BLaER1 (cell line): ENCODE measurements around the gene HLA-F.
A peak's percentile ranks its signal among the peaks of the same experiment; 100 is the strongest.

ENCODE experiments used
- H3K27ac ChIP-seq: shearing (Covaris generic); formaldehyde crosslinking; 2 replicates; pipeline ENCODE4 v1.8.1; 2022
- H3K27me3 ChIP-seq: shearing (Covaris generic); formaldehyde crosslinking; 2 replicates; pipeline ENCODE4 v1.8.1; 2022
- H3K36me3 ChIP-seq: shearing (Covaris generic); formaldehyde crosslinking; 2 replicates; pipeline ENCODE4 v1.8.1; 2022
- H3K4me1 ChIP-seq: shearing (Covaris generic); formaldehyde crosslinking; 2 replicates; pipeline ENCODE4 v1.8.1; 2022
- H3K4me2 ChIP-seq: shearing (Covaris generic); formaldehyde crosslinking; 2 replicates; pipeline ENCODE4 v1.8.1; 2022
- H3K4me3 ChIP-seq: shearing (Covaris generic); formaldehyde crosslinking; 2 replicates; pipeline ENCODE4 v1.8.1; 2022
- H3K9ac ChIP-seq: shearing (Covaris generic); formaldehyde crosslinking; 2 replicates; pipeline ENCODE4 v1.8.1; 2022
- H3K9me3 ChIP-seq: shearing (Covaris generic); formaldehyde crosslinking; 2 replicates; pipeline ENCODE4 v1.8.1; 2022
- H4K20me1 ChIP-seq: shearing (Covaris generic); formaldehyde crosslinking; 2 replicates; pipeline ENCODE4 v1.8.1; 2022
- Cebpa-rat ChIP-seq: shearing (Covaris generic); IDR thresholded peaks from 2 replicates; pipeline ENCODE4 v1.8.1; 2022

The HLA-F gene

DNA sequence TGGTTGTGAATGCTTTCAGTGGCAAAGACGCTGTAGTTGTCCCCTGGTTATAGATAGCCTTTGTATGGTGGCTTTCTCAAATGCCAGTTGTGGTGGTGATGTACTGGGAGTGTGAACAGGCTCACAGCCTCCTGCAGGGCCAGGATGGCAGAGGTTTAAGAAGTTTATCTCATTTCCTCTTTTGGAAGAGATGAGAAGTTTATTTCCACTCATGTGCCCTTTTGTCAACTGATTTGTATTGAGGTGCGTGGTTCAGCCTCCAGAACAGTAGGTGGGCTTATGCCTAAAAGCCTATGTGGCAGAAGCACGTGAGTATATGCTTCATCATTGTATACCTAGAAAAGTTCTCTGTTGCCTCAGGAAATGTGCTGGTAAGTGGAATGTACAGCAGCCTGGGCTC lies 28.6 kb upstream of the HLA-F start:
- Histone ChIP-seq H3K9ac (no peak overlapping the region), H3K27me3 (no peaks in the 10 kb centered on the region), H3K4me3 (no peak overlapping the region), H3K36me3 (no peaks in the 10 kb centered on the region), H3K9me3 (peaks cover 13% of the 10 kb centered on the region), H3K4me1 (no peaks in the 10 kb centered on the region), H3K27ac (no peak overlapping the region), H3K4me2 (no peak overlapping the region), H4K20me1 (no peaks in the 10 kb centered on the region)
- no peak for TF ChIP-seq Cebpa-rat

DNA sequence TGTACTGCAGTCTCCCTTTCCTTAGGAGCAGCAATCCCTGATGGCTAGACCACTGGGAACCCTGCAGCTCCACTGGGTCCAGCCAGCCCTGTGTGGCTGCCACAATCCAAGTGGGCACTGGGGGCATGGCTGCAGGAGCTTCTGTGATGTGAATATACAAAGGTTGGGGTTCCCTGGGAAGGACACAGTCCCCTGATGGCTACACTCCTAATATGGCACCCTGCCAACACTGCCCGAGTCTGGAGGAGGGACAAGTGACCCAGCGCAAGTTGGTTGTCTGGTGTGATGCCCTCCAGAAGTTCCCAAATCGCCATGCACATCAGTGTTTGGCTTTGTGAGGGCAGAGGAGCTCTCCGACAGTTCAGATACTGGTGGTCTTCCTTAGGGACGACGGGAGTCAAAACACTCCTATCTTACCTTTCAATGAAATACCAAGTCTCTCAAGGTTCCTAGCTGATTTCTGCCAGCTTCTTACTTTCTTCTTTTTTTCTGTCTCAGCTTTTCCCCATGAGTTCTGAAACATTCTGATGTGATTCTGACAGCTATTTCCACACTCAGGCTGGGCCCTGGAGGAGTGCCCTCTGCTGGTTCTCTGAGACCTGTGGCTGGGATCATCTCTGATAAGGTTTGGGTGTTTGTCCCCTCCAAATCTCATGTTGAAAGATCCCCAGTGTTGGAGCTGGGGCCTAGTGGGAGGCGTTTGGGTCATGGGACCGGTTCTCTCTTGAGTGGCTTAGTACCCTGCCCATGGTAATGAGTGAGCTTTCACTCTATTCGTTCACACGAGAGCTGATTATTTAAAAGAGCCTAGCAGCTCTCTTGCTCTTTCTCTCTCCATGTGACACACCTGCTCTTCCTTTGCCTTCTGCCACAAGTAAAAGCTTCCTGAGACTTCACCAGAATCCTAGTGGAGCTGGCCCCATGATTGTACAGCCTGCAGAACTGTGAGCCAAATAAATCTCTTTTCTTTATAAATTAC lies 26.8 kb upstream of the HLA-F start:
- no peak for TF ChIP-seq Cebpa-rat
- Histone ChIP-seq H3K4me1 (no peaks in the 10 kb centered on the region), H3K27ac (no peak overlapping the region), H3K27me3 (no peaks in the 10 kb centered on the region), H3K9ac (no peak overlapping the region), H4K20me1 (no peaks in the 10 kb centered on the region), H3K4me3 (no peak overlapping the region), H3K4me2 (no peak overlapping the region), H3K36me3 (no peaks in the 10 kb centered on the region), H3K9me3 (peaks cover 13% of the 10 kb centered on the region)

DNA sequence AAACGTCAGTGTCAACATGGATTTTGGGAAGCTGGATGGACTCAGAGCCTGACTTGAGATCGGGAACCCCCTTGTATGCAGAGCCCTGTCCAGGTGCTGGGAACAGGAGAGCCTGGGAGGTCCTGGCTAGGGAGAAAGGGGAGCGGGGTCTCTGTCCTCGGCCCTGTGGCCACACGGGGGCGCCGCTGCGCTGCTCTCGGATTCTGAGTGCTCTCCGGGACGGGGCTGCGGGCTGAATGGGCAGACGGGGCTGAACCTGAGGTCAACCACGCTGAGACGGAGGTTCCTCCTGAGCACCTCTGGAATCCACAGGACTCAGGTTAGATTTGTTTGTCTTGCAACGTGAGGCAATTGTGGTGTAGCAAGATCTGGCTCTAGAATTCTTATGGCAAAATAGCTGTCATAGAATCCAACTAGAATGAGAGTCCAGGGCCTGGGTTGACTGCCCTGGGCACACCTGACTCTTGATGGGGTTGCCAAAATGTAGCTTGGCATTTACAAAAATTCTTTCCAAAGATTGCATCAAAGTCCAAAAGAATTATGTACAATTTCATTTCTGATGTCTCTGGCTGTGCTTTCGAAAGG lies 20.6 kb upstream of the HLA-F start:
- H4K20me1 ChIP-seq, result no peaks in the 10 kb centered on the region
- no peaks in the 10 kb centered on the region for H3K27me3 ChIP-seq
- H3K27ac ChIP-seq, result no peak overlapping the region
- no peak for TF ChIP-seq Cebpa-rat
- no peak overlapping the region for H3K4me3 ChIP-seq
- no peak overlapping the region for H3K9ac ChIP-seq
- no peaks in the 10 kb centered on the region for H3K36me3 ChIP-seq
- H3K4me2 ChIP-seq, result no peak overlapping the region
- no peaks in the 10 kb centered on the region for H3K4me1 ChIP-seq
- H3K9me3 ChIP-seq, result no peaks in the 10 kb centered on the region

DNA sequence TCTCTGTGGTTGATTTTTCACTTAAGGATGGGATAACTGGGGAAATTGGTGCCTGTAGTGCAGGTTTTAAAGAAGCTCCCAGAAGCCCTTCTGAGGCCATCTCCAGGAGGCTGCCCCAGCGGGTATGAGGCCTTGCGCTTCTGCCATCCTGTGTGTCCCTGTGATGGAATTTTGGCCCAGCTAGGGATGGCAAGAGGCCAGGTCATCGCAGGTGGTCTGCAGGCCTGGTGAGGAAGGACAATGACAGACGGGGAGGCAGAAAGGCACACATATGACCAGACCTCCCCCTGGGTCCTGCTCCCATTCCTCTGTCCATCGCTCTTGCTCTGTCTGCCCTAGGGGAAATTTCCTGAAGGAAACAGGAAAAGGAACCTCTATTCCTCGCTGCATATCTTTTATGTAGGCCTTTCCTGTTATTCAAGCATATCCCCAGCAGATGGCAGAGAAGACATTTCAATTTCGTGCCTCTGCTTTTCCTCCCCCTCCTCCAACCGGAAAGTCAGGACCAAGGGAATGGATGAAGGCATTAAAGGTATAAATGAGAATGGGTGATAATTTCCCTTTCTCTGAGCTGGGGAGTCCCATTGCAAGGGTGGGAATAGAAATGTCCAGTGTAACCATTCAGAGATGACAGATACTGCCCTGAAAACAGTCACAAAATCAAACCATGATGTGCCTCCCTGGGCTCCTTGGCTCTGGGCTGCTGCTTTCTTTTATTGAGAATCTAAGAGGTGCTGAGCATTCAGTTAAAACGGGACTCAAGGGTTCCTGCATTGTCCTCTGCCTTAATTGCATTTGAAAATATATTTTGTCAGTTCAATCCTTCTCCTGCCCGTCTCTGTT lies 17.6 kb upstream of the HLA-F start:
- Histone ChIP-seq H3K9me3 (no peaks in the 10 kb centered on the region), H3K27ac (no peak overlapping the region), H3K4me1 (peaks cover 26% of the 10 kb centered on the region), H3K9ac (no peak overlapping the region), H3K27me3 (no peaks in the 10 kb centered on the region), H3K4me3 (no peak overlapping the region), H3K36me3 (no peaks in the 10 kb centered on the region), H4K20me1 (no peaks in the 10 kb centered on the region), H3K4me2 (no peak overlapping the region)
- no peak for TF ChIP-seq Cebpa-rat

DNA sequence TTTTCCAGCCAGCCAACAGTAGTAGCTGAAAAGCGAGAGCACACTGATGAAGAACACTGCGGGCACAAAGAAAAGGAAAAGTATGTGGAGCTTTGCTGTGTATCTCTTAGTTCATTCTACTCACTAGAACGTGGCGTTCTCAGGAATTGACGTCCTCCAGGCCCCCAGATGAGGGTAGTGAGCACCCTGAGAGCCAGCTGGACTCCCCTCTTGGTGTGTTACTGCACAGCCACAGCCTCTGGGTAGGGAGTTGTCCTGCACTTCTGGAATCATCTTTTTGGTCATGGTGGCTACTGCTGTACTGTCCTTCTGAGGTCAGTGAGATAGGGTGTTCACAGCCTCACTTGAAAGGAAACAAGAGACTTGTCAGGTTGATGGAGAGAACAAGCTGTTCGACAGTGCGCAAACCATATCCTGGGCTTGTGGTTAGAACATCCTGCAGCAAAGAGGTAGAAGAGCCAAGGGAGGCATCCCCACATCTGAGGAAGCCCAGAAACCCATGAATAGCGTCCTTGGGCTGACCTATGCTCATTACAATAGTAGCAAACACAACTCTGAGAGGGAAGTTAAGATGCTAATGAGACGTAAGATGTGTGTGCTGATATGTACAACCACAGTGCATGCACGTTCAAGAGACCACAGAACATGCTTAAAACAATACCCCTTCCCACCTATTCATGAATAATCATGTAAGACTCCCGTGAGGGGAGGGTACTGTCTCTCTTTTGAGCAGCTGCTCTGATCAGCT lies 14.6 kb upstream of the HLA-F start:
- H3K4me2 ChIP-seq, result peak overlapping the region; percentile 94
- H4K20me1 ChIP-seq, result no peaks in the 10 kb centered on the region
- H3K27me3 ChIP-seq, result no peaks in the 10 kb centered on the region
- peak overlapping the region; percentile 48; the same call in 1 of the 2 replicates for H3K4me3 ChIP-seq
- no peak for TF ChIP-seq Cebpa-rat
- peak overlapping the region; percentile 43; the same call in 1 of the 2 replicates for H3K9ac ChIP-seq
- H3K9me3 ChIP-seq, result no peaks in the 10 kb centered on the region
- H3K36me3 ChIP-seq, result no peaks in the 10 kb centered on the region
- H3K4me1 ChIP-seq, result peaks cover 30% of the 10 kb centered on the region
- no peak overlapping the region for H3K27ac ChIP-seq

DNA sequence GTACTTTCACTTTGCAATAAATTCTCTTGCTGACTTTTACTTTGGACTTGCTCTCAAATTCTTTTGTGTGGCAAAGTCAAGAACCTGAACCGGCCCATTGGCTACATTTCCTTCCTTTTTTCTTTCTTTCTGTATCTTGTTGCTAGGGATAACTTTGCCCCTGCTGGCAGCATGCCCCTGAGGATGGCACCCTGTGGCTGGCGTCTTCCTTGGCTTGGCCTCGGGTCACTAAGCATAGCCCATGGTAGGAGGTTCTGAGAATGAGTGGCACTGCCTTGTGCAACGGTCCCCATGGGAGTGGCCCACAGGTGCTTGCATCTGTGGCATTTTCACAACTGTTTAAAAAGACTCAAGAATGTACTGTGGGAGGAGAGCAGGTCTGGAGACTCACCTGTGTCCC lies 14.0 kb upstream of the HLA-F start:
- H3K27me3 ChIP-seq, result no peaks in the 10 kb centered on the region
- peak overlapping the region; percentile 43; the same call in 1 of the 2 replicates for H3K9ac ChIP-seq
- TF ChIP-seq Cebpa-rat, result no peak
- peak overlapping the region; percentile 48 for H3K4me3 ChIP-seq
- no peaks in the 10 kb centered on the region for H4K20me1 ChIP-seq
- peaks cover 30% of the 10 kb centered on the region for H3K4me1 ChIP-seq
- no peak overlapping the region for H3K27ac ChIP-seq
- H3K9me3 ChIP-seq, result no peaks in the 10 kb centered on the region
- peak overlapping the region; percentile 94 for H3K4me2 ChIP-seq
- no peaks in the 10 kb centered on the region for H3K36me3 ChIP-seq

DNA sequence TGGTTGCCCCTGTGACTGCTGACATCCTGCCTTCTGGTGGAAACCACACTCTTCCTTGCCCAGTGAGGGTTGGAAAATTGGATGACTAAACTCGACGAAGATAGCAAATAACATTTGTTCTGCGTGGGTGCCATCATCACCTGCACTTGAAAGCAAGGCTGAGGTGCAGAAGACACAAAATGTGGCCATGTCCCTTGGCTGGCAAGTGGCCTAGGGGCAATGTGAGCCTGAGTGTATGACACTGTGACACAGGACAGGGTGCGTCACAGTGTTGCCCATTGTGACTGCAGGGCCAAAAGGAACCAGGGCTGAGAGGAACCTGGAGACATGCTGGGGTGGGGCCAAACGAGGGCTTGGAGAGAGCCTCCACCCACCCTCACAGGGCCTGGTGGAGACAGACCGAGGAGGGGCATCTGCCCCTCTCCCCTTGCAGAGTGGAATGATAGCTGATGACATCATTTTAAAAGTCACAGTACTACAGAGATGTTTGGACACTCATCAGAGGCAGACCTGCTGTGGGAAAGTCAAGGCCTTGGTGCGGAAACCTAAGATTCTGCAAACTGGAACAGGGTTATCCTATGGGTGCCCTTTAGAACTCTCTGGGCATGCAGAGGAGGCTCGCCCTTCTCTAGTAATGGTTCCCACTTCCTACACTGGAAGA lies 12.8 kb upstream of the HLA-F start:
- Histone ChIP-seq H4K20me1 (no peaks in the 10 kb centered on the region), H3K4me2 (peak overlapping the region; percentile 94), H3K27me3 (no peaks in the 10 kb centered on the region), H3K4me3 (no peak overlapping the region), H3K9me3 (no peaks in the 10 kb centered on the region), H3K9ac (no peak overlapping the region), H3K36me3 (no peaks in the 10 kb centered on the region), H3K27ac (no peak overlapping the region), H3K4me1 (peaks cover 30% of the 10 kb centered on the region)
- TF ChIP-seq Cebpa-rat, result no peak

DNA sequence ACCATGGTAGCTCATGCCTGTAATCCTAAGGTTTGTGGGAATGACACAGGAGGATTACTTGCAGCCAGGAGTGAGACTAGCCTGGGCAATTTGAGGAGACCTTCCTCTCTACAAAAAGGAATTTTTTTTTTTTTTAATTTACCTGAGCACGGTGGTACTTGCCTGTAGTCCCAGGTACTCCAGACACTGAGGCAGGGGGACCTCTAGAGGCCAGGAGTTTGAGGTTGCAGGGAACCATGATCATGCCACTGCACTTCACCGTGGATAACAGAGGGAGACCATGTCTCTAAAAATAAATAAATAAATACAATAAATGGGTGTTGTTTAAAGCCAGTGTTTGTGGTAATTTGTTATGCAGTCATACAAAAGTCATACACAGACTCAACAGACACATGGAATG lies 2.4 kb upstream of the HLA-F start:
- Histone ChIP-seq H3K4me2 (no peak overlapping the region), H3K36me3 (peaks cover 9% of the 10 kb centered on the region; the same call in 1 of the 2 replicates), H3K9me3 (peaks cover 13% of the 10 kb centered on the region; the same call in 1 of the 2 replicates), H3K9ac (no peak overlapping the region), H3K4me1 (peaks cover 8% of the 10 kb centered on the region; the same call in 1 of the 2 replicates), H3K4me3 (no peak overlapping the region), H4K20me1 (peaks cover 18% of the 10 kb centered on the region), H3K27me3 (peaks cover 36% of the 10 kb centered on the region), H3K27ac (no peak overlapping the region)
- TF ChIP-seq Cebpa-rat, result no peak
